Karpas-422 (cell line): ENCODE data around the gene TIMP4. TPM values are rescaled to one million over a fixed set of nuclear protein-coding genes. Genes with fewer than 3 reads are reported as not detected.

Experiments
- DNase-seq: peaks from one replicate; pipeline ENCODE4 v3.0.0-alpha.2; 2015
- H2AFZ ChIP-seq: fragments of 200-600 bp; sonication (generic); 2 replicates; pipeline ENCODE4 v1.6.1; 2014; ENCODE audit warnings: antibody characterized with exemption, low read length, mixed read lengths
- H3K27ac ChIP-seq: fragments of 200-600 bp; sonication (generic); 2 replicates; pipeline ENCODE4 v1.5.1; 2014; ENCODE audit warnings: mild to moderate bottlenecking, low read length, moderate library complexity
- H3K27me3 ChIP-seq: fragments of 200-600 bp; sonication (generic); 2 replicates; pipeline ENCODE4 v1.6.1; 2014; ENCODE audit warnings: low read length, mixed read lengths
- H3K36me3 ChIP-seq: fragments of 200-600 bp; sonication (generic); 2 replicates; pipeline ENCODE4 v1.6.1; 2014; ENCODE audit warnings: low read length, mixed read lengths; ENCODE audit not compliant: insufficient read depth
- H3K4me1 ChIP-seq: fragments of 200-600 bp; sonication (generic); 2 replicates; pipeline ENCODE4 v1.6.1; 2014; ENCODE audit warnings: mild to moderate bottlenecking, low read length, mixed read lengths
- H3K4me2 ChIP-seq: fragments of 200-600 bp; sonication (generic); 2 replicates; pipeline ENCODE4 v1.6.1; 2014; ENCODE audit warnings: low read length, low read depth, mild to moderate bottlenecking; ENCODE audit not compliant: poor library complexity, severe bottlenecking
- H3K4me3 ChIP-seq: fragments of 200-600 bp; sonication (generic); 2 replicates; pipeline ENCODE4 v1.5.1; 2014; ENCODE audit warnings: mild to moderate bottlenecking, antibody characterized with exemption, low read length, mixed read lengths
- H3K79me2 ChIP-seq: fragments of 200-600 bp; sonication (generic); 2 replicates; pipeline ENCODE4 v1.6.1; 2014; ENCODE audit warnings: mild to moderate bottlenecking, low read length, mixed read lengths
- H3K9ac ChIP-seq: fragments of 200-600 bp; sonication (generic); 2 replicates; pipeline ENCODE4 v1.6.0; 2014; ENCODE audit warnings: low read length
- H3K9me2 ChIP-seq: fragments of 200-600 bp; sonication (generic), shearing (Covaris generic); replicated peaks from 2 replicates; pipeline ENCODE4 v1.6.0; 2014; ENCODE audit warnings: mild to moderate bottlenecking, low read length, moderate library complexity; ENCODE audit not compliant: insufficient read depth
- H3K9me3 ChIP-seq: fragments of 300-700, 200-600 bp; sonication (generic); 2 replicates; pipeline ENCODE4 v1.6.1; 2014; ENCODE audit warnings: low read length, mixed read lengths
- H4K20me1 ChIP-seq: fragments of 200-600 bp; sonication (generic); 2 replicates; pipeline ENCODE4 v1.6.1; 2014; ENCODE audit warnings: mild to moderate bottlenecking, antibody characterized with exemption, low read length, low read depth; ENCODE audit not compliant: insufficient read depth
- total RNA-seq: library from RNA; depleted of rRNA; stranded (reverse); fragments of >200 nt; shearing (Covaris generic); gene quantifications from 2 replicates; pipeline ENCODE4 v1.2.3, GENCODE V29; 2014; ENCODE audit warnings: low replicate concordance

Gene TIMP4
- total RNA-seq, 1 experiment from 2014 or later: not detected

DNA sequence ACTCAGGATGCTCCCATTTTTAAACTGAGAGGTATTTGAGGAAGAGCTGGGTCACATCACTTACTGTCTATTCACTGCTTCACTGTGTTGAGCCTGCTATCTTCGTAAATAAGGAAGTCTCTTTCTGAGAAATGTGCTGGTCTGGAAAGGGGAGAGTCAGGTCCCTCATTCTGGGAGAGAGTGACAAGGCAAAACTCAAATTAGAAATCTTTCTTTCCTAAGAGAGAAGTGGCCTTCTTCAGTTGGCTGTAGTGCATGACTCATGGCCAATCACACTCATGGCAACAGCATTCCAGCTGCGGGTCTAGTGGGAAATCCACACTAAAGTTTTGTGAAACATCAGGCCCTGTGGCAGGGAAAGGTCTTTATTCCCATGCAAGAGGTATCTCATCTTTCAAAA is 11.5 kb upstream of the TIMP4 start:
- no peaks in the 10 kb centered on the region; the same call in 1 of the 2 replicates for H3K36me3 ChIP-seq
- no peak overlapping the region for H3K9ac ChIP-seq
- H3K4me2 ChIP-seq: no peak overlapping the region
- no peak overlapping the region for H2AFZ ChIP-seq
- no peaks in the 10 kb centered on the region for H3K9me2 ChIP-seq
- peaks cover 9% of the 10 kb centered on the region for H3K9me3 ChIP-seq
- no peaks in the 10 kb centered on the region for H3K79me2 ChIP-seq
- no peak overlapping the region for H3K4me3 ChIP-seq
- no peak overlapping the region for H3K27ac ChIP-seq
- no peak for DNase-seq
- no peaks in the 10 kb centered on the region for H3K4me1 ChIP-seq
- H4K20me1 ChIP-seq: no peaks in the 10 kb centered on the region
- H3K27me3 ChIP-seq: peaks cover 6% of the 10 kb centered on the region; the same call in 1 of the 2 replicates

DNA sequence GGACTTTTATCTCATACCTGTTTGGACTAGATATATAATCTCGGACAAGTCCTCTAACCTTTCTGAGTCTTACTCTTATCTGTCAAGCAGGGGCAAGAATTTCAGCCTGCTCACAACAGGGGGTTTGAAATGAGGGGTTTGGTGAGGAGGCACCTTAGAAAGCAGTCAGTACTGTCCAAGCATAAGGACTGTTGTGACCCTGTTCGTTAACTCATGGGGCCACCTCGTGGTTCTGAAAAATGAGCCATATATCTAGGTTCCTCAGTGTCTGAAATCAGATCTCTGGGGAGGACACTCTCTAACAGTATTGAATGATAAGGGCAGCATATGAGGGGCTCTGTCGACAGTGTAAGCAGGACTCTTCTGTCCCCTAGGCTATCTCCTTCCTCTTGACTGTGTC is 7.2 kb upstream of the TIMP4 start:
- Histone ChIP-seq H3K4me2 (no peak overlapping the region), H3K27ac (no peak overlapping the region)

DNA sequence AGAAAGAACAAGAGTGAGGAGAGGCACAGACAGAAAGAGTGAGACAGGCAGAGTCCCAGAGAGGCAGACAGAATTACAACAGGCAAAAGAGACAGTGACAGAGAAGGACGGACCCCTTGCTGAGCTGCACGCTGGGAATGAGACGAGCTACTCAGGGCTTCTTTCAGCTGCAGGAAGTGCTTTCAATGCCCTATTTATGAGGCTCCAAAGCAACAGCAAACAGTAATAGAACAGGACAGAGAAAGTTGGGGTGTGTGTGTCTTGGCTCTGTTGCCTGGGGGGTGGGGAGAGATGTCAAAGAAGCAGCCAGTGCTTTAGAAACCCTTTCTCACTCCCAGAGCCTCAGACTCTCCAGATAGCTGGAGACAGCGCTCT is 502 bp upstream of the TIMP4 start:
- no peak overlapping the region for H3K27ac ChIP-seq
- DNase-seq: no peak

More for the DNA sequence above, 7.2 kb upstream of the TIMP4 start:
- no peaks in the 10 kb centered on the region for H3K79me2 ChIP-seq
- no peaks in the 10 kb centered on the region for H3K4me1 ChIP-seq
- no peaks in the 10 kb centered on the region for H4K20me1 ChIP-seq
- H3K9ac ChIP-seq: no peak overlapping the region
- no peaks in the 10 kb centered on the region for H3K9me3 ChIP-seq
- H3K4me3 ChIP-seq: no peak overlapping the region
- no peak for DNase-seq
- H3K36me3 ChIP-seq: no peaks in the 10 kb centered on the region
- no peaks in the 10 kb centered on the region for H3K27me3 ChIP-seq
- H2AFZ ChIP-seq: no peak overlapping the region
- no peaks in the 10 kb centered on the region for H3K9me2 ChIP-seq

DNA sequence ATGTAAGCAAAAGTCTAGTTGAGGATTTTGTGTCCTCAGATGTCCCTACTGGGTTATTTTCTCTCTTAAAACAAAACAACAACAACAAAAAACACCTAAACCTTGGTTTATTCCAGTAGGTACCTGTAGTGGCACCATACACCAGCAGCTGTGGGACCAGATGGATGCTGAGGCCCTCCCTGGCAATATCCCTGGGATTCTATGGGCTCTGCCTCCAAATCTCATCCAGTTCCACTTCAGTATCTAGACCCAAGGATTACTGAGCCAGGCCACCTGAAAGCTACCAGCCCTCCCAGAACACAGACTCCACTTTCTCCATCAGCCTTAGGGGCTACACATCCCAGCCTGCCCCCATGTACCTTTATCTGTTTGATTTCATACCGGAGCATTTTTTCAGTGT is 1.7 kb downstream of the TIMP4 start:
- Histone ChIP-seq H3K79me2 (no peaks in the 10 kb centered on the region), H3K36me3 (no peaks in the 10 kb centered on the region), H3K4me3 (no peak overlapping the region), H4K20me1 (no peaks in the 10 kb centered on the region), H3K9me3 (no peaks in the 10 kb centered on the region), H3K4me2 (no peak overlapping the region), H3K9me2 (no peaks in the 10 kb centered on the region), H3K27me3 (no peaks in the 10 kb centered on the region), H3K9ac (no peak overlapping the region), H3K27ac (no peak overlapping the region), H3K4me1 (no peaks in the 10 kb centered on the region), H2AFZ (no peak overlapping the region)
- DNase-seq: no peak

More for the DNA sequence above, 502 bp upstream of the TIMP4 start:
- H3K4me3 ChIP-seq: no peak overlapping the region
- no peaks in the 10 kb centered on the region for H3K36me3 ChIP-seq
- H3K9ac ChIP-seq: no peak overlapping the region
- H3K9me3 ChIP-seq: no peaks in the 10 kb centered on the region
- H3K4me2 ChIP-seq: no peak overlapping the region
- no peaks in the 10 kb centered on the region for H3K9me2 ChIP-seq
- H4K20me1 ChIP-seq: no peaks in the 10 kb centered on the region
- H3K27me3 ChIP-seq: no peaks in the 10 kb centered on the region
- no peaks in the 10 kb centered on the region for H3K4me1 ChIP-seq
- no peaks in the 10 kb centered on the region for H3K79me2 ChIP-seq
- H2AFZ ChIP-seq: no peak overlapping the region

DNA sequence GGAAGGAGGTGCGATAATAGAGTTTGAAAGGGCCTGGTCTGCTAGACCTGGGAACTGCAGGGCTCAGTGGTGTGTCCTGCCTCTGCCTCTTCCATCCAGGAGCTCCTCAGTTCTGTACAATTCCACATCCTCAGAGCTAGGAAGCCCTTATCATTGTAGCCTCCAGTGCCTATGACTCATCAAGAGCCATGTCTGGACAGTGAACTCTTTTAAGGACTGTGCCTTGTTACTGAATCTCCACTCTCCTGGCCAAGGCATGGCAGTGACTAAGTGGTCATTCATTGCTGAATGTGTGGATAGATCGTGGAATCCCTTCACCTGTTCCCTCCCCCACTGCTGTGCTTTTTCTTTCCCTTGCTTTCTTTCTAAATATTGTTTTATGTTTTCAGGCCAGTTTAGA is 2.9 kb downstream of the TIMP4 start:
- no peak for DNase-seq
- H3K9ac ChIP-seq: no peak overlapping the region
- H3K4me2 ChIP-seq: no peak overlapping the region
- no peak overlapping the region for H2AFZ ChIP-seq
- H3K9me2 ChIP-seq: no peaks in the 10 kb centered on the region
- H3K27me3 ChIP-seq: no peaks in the 10 kb centered on the region
- no peaks in the 10 kb centered on the region for H4K20me1 ChIP-seq
- H3K4me1 ChIP-seq: no peaks in the 10 kb centered on the region
- no peak overlapping the region for H3K27ac ChIP-seq
- no peaks in the 10 kb centered on the region for H3K79me2 ChIP-seq
- H3K36me3 ChIP-seq: no peaks in the 10 kb centered on the region
- H3K9me3 ChIP-seq: no peaks in the 10 kb centered on the region
- no peak overlapping the region for H3K4me3 ChIP-seq

DNA sequence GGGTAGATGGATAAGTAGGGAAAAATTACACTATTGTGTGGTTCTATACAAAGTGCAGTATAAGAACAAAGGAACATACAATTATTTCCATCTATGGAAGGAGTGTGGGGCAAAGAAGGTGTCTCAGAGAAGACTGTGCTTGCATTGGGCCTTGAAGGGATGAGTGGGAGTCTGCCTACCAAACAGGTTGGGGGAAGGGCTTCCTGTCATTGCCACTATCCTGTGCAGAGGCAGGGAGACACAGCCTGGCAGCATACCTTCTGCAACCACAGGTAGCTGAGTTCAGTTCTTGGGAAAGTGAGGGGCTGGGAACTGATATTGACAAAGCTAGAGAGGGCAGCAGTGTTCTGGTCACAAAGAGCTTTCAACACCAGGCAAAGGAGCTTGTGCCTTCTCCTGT is 3.4 kb downstream of the TIMP4 start:
- H3K79me2 ChIP-seq: no peaks in the 10 kb centered on the region
- no peaks in the 10 kb centered on the region for H3K9me2 ChIP-seq
- no peaks in the 10 kb centered on the region for H3K27me3 ChIP-seq
- no peak overlapping the region for H3K4me2 ChIP-seq
- H3K4me1 ChIP-seq: no peaks in the 10 kb centered on the region
- H3K4me3 ChIP-seq: no peak overlapping the region
- no peak overlapping the region for H3K27ac ChIP-seq
- H4K20me1 ChIP-seq: no peaks in the 10 kb centered on the region
- no peaks in the 10 kb centered on the region for H3K9me3 ChIP-seq
- no peak overlapping the region for H3K9ac ChIP-seq
- no peaks in the 10 kb centered on the region for H3K36me3 ChIP-seq
- DNase-seq: no peak
- no peak overlapping the region for H2AFZ ChIP-seq

DNA sequence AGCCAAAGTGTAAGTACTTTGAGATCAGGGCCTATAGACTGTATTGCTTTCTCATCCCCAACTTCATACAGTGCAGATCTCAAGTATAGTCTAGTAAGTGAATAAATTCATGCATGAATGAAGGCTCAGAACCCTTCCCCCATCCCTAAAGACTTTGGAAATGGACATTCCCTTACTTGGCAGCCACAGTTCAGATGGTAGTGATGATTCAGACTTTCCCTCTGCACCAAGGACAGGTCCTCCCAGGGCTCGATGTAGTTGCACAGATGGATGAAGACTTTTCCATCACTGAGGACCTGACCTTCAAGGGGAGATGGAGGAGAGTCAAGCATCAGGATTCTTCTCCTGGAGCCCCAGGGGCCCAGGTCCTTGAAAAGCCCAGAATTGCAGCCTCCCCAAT is 4.6 kb downstream of the TIMP4 start:
- H3K9ac ChIP-seq: no peak overlapping the region
- H3K36me3 ChIP-seq: no peaks in the 10 kb centered on the region
- no peak for DNase-seq
- no peaks in the 10 kb centered on the region for H3K79me2 ChIP-seq
- H3K4me2 ChIP-seq: no peak overlapping the region
- H3K27ac ChIP-seq: no peak overlapping the region
- no peaks in the 10 kb centered on the region for H3K9me3 ChIP-seq
- no peaks in the 10 kb centered on the region for H3K9me2 ChIP-seq
- H4K20me1 ChIP-seq: no peaks in the 10 kb centered on the region
- H2AFZ ChIP-seq: no peak overlapping the region
- no peaks in the 10 kb centered on the region for H3K27me3 ChIP-seq
- H3K4me3 ChIP-seq: no peak overlapping the region
- H3K4me1 ChIP-seq: no peaks in the 10 kb centered on the region

DNA sequence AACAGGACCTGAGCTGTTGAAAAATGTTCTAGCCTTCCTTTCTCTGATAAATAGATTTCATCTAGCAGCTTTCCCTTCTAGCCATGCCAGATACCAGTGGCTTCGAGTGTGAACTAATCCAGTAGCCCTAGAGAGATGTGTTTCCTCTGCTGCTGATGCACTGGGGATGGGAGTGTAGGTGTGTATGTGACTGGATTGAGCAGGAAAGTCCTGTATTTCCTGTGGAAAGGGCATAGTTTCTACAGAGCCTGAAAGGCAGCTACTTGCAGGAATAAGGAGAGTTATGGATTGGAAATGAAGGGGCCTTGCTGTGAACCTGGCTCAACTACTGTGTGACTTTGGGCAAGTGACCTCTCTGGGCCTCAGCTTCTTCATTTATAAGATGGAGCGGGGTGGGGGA is 8.6 kb downstream of the TIMP4 start:
- no peak for DNase-seq
- Histone ChIP-seq H3K27ac (no peak overlapping the region), H2AFZ (no peak overlapping the region), H3K9me3 (no peaks in the 10 kb centered on the region), H3K36me3 (no peaks in the 10 kb centered on the region), H3K27me3 (no peaks in the 10 kb centered on the region), H3K9me2 (no peaks in the 10 kb centered on the region), H3K79me2 (no peaks in the 10 kb centered on the region), H3K4me2 (no peak overlapping the region), H3K4me1 (no peaks in the 10 kb centered on the region), H4K20me1 (no peaks in the 10 kb centered on the region), H3K9ac (no peak overlapping the region), H3K4me3 (no peak overlapping the region)

DNA sequence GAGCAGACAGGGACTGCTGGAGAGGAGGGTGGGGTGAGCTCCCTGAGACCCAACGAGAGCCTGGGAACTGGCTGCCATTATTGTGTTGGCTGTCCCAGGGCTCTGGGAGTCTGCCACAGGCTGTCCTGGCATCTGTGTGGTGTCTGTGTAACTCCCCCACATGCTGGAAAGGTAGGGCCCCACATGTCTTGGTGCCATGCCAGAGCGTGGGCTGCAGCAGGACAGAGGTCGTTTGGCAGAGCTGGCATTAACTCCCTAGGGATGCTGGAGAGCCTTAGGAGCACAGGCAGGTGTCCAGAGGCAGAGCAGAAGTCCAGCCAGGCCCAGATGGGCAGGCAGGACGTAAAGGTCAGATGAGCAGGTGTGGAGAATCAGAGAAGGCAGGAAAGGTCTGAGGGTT is 9.7 kb downstream of the TIMP4 start:
- Histone ChIP-seq H3K9me3 (no peaks in the 10 kb centered on the region), H3K36me3 (no peaks in the 10 kb centered on the region), H3K4me2 (no peak overlapping the region), H3K4me1 (no peaks in the 10 kb centered on the region), H3K27ac (no peak overlapping the region), H2AFZ (no peak overlapping the region), H3K9ac (no peak overlapping the region), H3K79me2 (no peaks in the 10 kb centered on the region), H3K4me3 (no peak overlapping the region), H4K20me1 (no peaks in the 10 kb centered on the region), H3K27me3 (no peaks in the 10 kb centered on the region), H3K9me2 (no peaks in the 10 kb centered on the region)
- no peak for DNase-seq
